Suppressor macrophage treated with lipopolysaccharide for 1 hour (primary cell): ENCODE measurements around the gene KLHDC10.
"Not testable (repeated sequence)": the region's sequence is repeated elsewhere in the genome, so short reads cannot be mapped to it uniquely, and the experiment has no call there.

Source experiments
- DNase-seq, 3 donors: peaks; one replicate each; pipeline ENCODE4 v3.0.0-alpha.2; 2020 to 2022

KLHDC10 gene

DNA sequence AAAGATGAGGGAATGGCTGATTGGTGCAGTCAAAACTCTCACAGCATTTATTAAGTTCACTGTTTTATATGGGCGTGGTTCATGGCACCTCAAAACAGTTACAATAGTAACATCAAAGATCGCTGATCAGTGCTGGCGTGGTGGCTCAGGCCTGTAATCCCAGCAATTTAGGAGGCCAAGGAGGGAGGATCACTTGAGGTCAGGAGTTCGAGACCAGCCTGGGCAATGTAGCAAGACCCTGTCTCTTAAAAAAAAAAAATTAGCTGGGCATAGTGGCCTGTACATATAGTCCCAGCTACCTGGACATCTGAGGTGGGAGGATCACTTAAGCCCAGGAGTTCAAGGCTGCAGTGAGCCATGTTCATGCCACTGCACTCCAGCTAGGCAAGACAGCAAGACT, 48.5 kb downstream of the KLHDC10 start:
- DNase-seq, result no peak

DNA sequence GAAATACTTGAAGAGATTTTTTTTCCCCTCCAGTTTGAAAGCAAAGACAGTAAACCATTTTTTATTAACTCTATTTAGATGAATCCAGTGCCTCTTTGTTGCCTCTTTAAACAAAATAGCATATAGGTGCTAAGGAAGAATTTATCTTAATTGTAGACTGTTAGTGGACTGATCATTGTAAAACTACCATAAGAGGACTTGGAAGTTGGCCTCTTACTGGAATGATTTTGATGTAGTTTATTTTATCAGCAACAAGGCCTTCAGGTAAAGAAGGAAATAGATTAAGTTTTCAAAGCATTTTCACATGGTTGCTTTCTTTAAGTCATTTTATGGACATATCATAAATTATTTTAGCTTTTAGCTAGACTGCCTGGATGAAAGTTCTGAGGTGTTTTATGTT, 53.2 kb downstream of the KLHDC10 start:
- DNase-seq, result no peak

DNA sequence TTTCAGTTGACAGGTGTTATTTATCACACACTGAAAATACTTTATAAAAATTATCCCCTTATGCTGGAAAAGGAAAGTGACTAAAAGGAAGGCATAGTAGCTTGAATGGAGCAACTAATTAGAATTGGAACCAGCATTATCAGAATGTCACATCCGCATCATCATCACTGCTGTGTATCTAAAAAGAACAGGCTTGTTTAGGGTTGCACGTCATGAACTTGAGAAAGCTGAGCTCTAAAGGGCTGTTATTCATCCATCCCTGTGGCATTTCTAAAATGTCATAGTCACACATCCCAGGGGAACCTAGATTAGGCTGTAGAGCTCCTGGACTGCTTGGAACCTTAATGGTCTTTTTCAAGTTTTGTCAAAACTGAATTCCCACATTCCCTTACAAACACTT, 54.4 kb downstream of the KLHDC10 start:
- no peak for DNase-seq

DNA sequence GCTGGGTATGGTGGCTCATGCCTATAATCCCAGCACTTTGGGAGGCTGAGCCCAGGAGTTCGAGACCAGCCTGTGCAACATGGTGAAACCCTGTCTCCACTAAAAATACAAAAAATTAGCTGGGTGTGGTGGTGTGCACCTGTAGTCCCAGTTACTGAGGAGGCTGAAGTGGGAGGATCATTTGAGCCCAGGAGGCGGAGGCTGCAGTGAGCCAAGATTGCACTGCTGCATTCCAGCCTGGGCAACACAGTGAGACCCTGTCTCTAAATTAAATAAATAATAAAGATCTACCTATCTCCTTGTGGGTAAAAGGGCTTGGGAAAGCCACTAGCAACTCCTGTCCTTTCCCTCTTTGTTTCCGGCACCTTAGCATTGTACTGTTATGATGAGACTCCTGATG, 56.5 kb downstream of the KLHDC10 start:
- not testable (repeated sequence) for DNase-seq

DNA sequence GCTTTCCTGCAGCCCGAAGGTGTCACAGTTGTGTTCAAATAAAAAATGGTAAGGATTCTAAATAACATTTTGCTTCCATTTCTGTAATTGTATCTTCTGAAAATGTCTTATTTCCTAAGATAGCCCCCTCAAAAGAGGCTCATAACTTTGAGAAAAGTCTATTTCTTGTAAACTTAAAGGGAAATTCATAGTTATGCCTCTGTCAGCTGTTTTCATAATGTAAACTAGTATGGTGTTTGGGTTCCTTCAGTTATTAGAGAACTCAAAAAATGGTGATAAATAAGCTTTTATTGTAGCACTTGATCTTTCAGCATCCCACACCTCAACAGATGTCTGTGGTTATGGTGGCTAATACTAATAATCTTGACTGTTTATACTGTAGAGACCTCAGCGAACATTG, 57.1 kb downstream of the KLHDC10 start:
- DNase-seq, result no peak

DNA sequence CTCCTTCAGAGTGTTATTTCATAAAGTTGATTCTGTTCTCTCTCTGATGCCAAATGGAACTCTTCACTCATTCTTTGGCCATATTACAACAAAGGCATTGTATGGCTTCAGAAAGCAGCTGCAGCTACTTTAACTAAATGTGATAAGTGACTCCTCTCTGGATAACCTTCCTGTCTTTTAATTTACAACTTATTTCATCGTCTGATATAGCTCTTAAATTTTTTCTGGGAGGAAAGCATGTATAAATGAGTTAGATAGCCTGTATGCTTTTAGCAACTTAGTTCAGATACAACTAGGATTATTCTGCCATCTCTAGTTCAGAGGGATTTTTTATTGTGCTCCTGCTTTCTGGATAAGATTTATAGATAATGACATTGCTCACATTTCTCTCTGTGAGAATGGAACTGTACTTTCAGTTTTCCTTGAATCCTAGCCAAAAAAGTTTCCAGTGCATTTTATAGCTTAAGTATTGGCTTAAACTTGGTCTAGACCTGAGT, 57.5 kb downstream of the KLHDC10 start:
- DNase-seq, result no peak

DNA sequence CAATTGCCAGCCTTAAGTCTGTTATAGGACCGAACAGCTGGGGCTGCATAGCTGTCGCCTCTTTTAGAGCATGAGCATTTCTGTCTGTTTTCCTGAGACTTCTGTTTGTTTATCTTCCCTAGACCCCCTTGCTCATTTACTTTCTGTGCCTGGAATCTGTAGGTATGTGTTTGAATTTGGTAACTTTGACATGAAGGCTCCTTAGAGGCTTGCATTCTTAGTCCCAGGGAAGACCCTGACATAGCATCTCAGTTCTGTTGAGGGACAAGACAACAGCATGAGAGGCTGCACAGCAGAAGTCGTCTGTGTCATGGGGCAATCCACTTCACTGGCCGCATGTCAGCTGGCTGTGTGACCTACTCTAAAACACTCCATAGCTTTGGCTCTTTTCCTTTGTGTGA, 58.7 kb downstream of the KLHDC10 start:
- DNase-seq, result no peak

DNA sequence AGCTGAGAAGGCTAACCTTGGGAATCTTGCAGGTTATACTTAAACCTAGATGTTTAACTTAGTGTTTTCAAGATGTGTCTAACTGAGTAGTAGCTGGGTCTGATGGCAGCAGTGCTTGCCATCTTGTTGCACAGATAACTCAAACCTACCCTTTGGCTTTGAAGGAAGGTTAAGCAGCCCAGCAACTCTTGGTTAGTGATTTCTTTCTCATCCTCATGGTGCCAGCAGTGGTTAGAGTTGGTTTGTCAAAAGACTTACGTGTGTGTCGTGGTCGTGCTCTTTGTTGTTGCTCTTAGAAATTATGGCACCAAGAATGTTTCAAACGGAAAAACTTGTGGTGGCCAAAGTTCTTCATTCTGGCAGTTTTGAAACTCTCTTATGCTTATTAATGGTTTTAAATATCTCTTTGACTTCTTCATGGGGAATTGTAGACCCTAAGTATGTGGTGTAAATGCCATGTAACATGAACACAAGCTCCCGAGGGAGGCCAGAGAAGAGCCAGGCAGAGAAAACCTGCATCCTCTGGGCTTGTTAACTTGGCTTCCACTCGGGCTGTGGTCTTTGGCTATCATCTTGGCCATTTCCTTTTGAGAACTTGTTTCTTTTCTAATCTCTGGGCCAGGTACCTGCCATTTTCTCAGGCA, 61.0 kb downstream of the KLHDC10 start:
- DNase-seq, result no peak

DNA sequence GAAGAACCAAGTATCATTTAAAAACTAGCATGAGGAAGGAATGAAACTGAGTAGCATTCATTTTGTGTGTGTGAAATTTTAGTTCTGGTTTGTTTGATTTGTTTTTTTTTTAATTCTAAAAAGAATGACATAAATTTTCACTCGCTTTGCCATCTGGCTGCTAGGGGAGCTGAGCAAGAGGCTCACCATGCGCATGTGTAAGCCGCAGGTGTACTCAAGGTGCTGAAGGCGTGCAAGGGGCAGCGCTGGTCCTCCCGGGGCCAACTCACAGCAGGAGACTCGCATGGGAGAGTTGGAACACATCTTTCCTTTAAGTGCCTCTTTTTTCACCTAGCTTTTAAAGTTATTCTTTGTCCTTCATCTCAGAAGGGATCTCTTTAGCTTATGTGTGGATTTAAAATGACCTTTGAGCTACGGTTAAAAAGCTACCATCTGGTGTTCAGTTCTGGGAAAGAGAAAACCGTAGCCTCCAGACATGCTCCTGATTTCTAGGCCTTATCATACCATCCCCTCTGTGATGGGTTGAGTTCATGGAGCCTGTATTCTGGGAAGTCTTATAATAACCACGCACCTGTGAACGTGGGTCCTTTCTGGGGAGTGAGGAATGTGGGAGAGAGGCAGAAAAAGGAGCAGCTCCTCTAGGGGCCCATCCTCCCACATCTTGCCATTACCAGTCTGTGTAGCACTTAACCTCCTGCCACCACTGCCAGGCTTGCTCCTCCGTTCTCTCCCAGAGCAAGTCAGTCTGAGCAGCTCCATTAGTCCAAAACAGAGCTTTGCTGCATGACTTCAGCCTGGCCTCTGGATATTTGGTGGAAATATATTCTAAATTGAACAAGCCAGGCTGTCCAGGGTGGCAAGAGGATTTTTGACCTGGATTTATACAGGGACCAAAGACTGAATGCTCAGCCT, 61.9 kb downstream of the KLHDC10 start:
- DNase-seq, result no peak

DNA sequence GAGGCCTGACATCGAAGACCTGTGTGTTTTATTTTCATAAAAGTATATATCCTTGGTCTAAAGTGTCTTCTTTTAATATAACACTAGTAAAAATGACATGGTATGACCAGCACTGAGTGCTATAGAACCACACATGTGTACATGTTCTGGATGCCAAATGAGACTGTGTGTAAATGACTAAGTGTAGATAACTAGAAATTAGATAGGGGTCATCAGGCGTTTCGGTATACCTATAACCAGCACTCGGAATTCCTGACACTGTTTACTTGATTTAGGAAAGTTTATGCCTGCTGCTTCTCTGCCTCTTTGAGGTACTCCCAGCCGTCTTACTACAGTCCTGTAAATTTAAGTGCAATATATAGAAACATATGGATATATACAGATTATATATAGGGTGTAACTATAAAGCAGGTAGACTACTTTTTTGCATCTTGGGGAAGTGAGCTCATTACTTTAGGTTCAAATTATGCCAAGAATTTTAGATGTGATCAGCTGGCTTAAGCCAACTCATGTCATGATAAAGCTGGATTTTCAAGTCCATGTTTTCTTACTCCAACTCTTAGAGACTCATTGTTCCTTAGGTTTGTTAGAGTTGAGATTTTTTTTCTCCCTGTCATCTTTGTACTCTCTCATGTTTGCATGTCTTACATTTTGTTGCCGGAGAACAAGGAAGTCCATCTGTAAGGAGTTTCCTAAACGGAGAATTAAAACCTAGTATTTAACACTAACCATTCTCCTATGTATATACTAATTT, 62.9 kb downstream of the KLHDC10 start:
- DNase-seq, result no peak

DNA sequence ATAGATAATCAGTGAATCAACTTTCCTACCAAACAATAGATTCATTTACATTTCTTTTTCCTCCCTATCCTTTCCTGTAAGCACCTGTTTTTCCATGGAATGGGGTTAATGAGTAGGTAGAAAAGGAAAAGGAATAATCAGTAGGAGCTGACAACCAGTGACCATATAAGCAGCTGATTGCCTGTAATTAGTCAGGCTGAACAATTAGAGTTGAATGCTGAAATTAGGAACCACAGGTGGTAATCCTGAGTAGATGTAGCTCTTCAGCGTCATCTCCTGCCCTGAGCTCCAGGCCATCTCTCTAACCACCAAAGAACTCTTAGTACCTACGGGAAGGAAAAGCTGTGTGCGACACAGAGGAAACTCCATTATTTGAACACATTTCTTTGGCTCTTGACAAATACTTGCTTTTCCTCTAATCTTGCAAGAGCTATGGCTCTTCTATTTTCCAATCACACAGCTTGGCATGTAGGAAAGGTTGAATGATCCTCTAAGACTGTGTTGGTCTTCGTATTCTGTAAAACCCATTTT, 63.8 kb downstream of the KLHDC10 start:
- no peak for DNase-seq

DNA sequence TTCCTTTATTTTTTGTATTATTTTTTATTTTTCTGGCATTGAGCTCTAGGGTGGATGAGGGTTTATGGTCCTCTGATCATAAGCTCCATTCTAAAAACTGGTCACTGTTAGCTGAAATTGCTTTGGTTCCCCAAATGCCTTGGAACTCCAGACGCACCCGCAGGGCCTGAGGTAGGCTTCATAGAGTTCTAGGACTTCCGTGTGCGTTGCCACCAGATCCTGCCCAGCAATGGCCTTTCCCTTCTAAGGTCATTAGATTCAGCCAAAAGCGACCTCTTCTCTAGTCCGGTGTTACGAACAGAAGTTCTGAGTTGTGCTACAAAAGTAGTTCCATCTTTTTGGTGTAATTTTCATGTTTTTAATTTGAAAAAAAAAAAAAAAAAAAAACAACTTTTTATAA, 64.4 kb downstream of the KLHDC10 start:
- DNase-seq, result no peak

DNA sequence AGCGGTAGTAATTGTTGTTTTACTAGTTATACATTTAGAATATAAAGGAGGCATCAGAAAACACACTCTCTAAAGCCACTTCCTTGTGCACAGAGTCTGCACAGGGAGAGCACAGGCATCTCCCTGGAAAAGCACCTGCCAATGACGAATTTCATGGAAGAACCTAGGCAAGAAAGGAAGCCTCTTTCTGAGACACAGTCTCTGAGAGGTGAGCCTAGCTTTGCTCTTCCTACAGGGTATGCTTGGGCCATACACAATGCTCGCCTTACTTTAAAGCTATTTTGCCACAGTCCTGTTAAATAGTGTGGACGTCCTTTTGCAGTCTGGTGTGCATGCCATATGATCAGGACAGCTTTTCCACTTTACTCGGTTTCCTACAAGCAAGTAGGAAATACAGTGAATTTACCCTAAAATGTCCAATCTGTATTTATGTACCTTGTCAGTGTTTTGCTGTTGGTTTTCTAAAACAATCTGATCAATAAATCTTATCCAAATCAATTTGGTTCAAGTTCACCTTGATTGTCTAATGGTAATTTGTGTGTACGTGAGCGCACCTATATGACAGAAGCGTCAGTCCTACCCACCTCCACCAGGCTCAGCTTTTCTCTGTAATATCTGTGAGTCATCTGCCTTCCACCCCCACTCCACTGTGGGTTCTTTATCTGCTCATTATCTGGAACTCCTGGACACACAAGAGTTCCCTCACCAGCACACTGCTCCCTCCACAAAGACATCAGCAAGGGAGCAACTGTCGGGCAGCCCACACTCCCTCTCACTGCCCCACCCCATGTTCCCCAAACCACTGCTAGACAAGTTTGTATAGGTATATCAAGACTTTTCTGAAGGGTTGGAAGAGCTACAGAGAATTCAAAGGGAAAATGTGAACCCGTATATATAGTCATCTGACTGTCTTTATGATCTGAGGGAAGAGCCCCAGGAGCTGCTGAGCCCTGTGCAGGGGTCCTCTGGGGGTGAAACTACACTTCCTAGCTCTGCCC, 65.2 kb downstream of the KLHDC10 start:
- no peak for DNase-seq

DNA sequence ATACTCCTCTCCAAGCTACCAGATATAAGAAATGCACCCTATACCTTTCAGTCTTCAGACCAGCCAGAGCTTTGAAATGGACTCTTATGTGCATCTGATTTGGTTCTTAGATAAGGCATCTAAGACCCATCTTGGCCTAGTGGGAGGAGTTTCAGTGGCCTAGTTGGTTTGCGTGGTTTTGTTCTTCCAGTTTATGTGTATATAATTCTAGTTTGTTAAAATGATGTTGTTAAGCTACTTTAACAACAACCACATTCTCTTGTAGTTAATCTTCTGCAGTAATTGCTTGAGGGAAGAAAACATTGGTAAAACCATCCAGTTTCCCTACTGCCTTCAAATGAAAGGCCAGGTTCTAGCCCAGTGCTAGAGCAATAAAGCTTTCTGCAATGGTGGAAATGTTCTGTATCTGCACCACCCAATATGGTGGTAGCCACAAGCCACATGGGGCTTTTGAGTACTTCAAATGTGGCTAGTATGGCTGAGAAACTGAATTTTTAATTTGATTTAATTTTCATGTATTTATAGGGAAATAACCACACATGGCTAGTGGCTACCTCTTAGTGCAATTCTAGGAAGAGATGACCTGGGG, 66.3 kb downstream of the KLHDC10 start:
- DNase-seq, result no peak

DNA sequence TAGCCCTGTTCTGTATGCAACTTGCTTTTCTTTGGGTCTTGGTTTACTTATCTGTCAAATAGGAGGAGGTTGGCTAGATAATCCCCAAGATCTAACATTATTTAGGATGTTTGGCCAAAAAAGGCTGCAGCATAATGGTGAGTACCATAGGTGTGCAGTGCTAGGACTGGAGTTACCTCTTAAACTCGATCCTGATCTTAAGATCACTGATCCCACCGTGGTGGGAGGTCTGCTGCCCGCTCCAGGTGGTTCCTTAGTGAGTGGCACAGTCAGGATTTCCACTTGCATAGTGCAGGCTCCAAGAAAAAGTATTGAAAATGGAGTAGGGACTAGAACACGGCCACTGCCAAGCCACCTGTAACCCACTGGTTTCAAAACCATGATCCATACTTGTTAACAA, 66.9 kb downstream of the KLHDC10 start:
- DNase-seq, result no peak

DNA sequence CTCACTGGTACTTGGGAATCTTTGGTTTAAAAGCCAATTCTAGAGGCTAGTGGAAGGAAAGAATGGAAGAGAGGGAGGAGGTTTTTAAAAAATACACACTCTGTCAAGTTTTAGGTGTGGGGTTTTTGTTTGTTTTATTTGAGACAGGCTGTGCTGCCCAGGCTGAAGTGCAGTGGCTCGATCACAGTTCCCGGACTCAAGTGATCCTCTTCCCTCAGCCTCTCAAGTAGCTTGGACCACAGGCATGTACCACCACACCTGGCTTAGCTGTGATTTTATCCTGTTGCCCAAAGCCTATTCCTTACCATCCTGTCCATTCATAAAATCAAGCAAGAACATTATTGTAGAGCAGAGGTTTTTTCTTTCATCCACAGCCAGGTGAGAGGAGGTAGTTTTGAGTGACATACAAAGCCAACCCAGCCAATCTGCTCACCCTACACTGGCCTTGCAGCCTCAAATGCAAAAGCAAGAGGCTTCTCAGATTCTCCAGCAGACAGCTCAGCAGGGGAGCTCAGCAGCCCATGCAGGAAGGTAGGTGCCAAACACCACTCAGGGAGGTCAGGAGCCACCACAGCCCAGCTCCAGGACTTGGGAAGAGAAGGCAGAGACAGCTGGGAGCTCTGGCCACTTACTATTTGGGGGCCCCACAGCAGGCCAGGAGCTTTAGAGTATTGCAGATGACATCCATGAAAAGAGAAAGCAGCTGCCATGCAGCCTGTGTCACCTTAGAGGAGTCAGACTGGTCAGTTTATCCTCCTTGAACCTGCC, 69.0 kb downstream of the KLHDC10 start:
- DNase-seq, result no peak

DNA sequence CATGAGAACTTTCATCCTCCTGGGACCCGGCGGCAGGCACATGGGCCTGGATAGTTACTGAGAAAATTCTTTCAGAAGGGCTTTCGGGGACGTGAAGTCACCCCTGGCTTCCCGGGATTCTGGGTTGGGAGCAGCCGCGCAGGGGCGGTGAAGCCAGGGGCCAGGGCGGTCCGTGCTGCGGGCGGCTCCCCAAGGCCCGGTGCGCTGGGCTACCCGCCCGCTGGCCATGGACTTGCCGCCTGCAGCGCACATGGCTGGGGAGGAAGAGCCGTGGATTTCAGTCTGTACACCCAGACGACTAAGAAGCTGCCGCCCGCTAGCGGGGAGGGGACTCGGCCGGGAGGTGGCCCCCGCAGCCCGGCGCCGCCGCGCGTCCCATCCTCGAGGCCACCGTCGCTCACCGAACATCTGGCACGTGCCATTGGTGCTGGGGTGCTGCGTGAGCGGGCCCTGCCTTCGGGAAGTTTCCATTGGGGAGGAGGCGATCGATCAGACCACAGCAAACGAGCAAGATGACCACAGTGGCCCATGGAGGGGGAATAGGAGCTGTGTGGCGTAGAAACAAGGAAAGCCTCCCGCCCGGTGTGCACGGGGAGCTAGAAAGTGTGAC, 70.3 kb downstream of the KLHDC10 start:
- no peak for DNase-seq

DNA sequence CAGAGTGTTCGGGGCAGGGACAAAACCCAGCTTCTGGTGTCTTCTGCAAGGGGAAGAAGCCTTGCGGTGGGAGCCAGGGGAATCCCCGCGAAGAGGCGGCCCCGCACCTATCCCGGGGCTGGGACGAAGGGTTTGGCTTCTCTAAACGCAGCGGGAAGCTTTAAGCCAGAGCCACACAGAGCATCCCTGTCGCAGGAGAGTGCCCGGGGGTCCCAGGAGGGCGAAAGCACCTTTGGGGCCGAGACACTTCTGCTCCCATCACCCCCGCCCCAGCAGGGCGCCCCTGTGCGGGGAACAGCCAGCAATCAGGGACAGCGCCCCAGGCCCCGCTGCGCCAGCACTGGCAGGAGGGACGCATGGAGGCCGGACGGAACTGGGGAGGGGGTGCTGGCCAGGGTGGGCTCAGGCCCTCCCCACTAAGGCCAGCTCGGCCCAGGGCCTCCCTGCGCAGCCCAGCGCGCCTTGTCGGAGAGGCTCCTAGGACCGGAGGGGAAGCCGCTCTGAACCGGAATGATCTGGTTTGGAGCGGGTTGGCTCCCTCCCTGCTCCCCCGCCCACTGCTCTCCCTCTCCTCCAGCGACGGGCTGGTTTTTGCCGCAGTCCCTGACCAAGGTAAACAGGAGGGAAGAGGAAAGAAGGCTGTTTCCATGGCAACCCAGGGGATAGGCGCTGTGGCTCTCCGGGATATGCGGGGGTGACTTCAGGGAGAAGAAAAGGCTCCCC, 71.0 kb downstream of the KLHDC10 start:
- peak in 2 of 3 donors; percentile 17 to 53 for DNase-seq

DNA sequence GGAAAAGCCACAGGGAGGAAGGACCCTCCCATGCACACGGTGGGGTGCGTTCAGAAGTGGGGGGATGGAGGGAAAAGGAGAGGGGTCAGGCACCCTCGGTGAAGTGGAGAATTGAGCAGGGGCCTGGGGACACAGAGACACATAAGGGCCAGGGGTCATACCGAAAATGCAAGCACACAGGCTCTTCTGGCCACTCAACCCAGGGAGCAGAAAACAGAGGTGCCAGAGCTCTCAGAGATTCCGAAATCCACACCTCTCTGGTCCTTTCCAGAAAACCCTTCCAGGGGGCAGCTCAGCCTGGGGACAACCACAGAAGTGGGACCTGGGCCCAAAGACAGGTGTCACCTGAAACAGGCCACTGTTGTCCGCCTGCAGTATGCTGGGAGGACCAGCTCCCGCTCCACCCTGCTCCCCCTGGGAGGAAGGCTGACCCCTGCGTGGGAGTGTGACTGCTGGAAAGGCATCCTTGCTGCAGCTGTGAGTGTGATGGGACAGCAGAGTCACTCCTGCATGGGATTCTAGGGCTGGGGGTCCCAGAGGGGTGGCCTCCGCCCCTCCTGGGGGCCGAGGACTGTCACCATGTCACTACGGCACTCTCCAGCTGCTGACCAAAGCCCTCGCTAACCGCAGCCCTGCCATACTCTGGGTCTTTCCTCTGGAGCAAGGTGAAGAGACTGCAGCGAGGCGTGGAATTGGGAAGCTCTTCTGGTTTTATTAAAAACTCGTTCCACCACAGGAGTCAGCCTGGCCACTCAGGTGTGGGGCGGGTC, 71.7 kb downstream of the KLHDC10 start:
- DNase-seq, result no peak
